GM18861 (cell line): ENCODE results near the gene PLCB4.
"Not testable (repeated sequence)": the region's sequence is repeated elsewhere in the genome, so short reads cannot be mapped to it uniquely, and the experiment has no call there.

Experiments
- ATAC-seq: cut with Tn5 transposase; IDR thresholded peaks from one replicate; pipeline ENCODE4 v1.9.1; 2021; ENCODE audit not compliant: unreplicated experiment

PLCB4 gene

GRCh38 chr20:9068841-9069663, at the start of gene PLCB4:
TSS of gene PLCB4 (plus strand) at chr20:9069087. CDS start at chr20:9307815, 238,728 bp downstream.
- ATAC-seq: no peak

- no peak for ATAC-seq
These were observed 49.1 kb upstream of the PLCB4 start for GRCh38 chr20:9019833-9020232.

DNA sequence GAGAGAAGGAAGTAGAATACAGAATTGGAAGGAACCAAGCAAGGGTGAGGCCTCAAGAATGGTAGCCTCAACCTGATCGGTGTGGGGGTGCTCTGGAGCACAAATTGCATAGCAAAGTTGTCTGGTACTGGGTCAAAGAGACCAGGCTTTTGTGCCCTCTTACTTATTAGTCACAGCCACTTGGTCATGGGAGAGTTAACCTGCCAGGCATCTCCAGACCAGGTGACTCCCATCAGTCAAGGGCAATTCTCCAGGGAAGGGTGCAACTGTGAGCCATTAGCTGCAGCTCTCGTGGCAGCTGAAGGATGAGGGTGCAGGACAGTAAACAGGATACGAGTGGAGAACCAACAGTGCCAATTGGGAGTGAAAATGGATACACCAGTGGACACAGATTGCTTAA, 47.7 kb upstream of the PLCB4 start:
- no peak for ATAC-seq

DNA sequence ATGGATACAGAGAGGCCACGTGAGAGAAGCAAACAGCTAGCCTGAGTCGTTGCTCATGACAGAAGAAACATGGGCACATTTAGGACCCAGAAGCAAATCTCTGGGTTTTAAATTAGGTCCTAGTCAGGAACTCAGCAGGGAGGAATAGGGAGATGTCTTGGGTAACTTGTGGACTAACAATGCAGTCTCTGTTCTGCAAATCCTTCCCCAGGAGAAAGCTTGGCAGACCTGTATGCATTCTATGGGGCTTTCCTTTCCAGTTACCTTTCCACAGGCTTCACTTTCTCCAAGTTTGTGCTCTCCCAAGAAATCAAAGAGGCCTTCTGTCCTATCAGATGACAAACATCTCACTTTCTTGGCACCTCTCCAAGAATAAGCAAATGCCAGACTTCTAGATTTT, 47.2 kb upstream of the PLCB4 start:
- no peak for ATAC-seq

GRCh38 chr20:9022376-9022775, 46.5 kb upstream of the PLCB4 start:
- no peak for ATAC-seq

GRCh38 chr20:9024606-9025005, 44.3 kb upstream of the PLCB4 start:
- no peak for ATAC-seq

- no peak for ATAC-seq
These were observed 43.9 kb upstream of the PLCB4 start for GRCh38 chr20:9025011-9025410.

- ATAC-seq: no peak
These were observed 43.2 kb upstream of the PLCB4 start for GRCh38 chr20:9025643-9026042.

DNA sequence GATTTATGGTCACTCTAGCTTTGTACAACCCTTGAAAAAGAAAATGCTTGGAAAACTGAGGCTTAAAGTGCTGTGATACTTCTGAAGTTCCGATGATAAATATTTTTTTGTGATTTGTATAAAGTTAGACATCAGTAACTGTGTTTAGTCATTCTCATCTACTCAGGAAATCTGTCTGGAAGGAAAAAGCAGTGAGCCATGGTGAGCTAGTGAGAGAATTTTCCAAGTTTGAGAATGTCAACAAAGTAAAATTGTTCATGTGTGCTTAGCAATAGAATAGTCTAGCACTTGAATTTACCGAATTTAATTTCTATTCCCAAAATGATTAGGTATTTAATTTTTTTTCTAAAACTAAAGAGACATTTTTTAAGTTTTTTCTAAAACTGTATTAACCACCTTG, 41.3 kb upstream of the PLCB4 start:
- ATAC-seq: no peak

DNA sequence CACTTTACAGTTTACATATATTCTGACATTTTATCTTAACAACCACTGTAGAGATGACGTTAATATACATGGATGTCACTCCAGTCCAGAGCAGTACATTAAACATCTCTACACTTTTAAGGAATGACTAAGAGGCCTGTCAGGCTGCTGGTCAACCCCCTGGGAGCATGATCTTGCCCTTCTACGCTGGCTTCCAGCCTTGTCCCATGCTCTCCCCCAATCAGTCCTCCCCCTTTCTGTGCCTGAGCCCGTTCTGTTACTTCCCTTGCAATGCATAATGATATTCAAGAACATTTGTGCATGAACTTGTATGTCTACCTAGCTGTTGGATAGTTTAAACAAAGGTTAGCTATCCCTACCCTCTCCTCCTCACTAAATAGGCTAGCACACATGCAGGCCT, 40.5 kb upstream of the PLCB4 start:
- ATAC-seq: no peak

DNA sequence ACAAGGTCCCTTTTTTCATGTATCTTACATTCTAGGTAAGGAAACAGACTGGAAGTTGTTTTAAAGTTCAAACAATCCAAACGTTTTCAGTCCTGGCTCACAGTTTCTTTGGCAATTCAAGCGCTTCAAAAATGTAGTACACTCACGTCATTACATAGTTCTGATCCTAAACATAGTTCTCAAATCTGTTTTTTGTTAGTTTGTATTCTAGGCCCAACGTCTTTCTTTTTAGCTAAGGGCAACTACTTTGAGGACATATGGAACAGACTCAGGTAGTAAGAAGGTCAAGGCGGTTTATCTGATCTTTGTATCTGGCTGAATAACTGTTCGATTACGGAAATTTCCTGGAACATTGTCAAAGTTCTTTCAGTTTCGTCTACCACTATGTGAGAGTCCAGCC, 36.9 kb upstream of the PLCB4 start:
- no peak for ATAC-seq

DNA sequence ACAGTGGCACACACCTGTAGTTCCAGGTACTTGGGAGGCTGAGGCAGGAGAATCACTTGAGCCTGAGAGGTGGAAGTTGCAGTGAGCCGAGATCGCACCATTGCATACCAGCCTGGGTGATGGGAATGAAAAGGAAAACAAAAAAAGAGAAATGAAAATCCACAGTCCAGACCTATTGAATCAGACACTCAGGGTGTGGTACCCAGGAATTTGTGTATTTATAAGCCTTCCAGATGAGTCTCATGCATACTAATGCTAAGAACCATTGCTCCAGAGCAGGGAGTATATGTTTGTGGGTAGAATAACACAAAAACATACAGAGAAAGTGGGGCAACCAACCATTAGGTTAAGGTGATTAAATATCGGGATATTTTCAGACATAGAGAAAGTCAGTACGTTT, 36.1 kb upstream of the PLCB4 start:
- ATAC-seq: no peak

DNA sequence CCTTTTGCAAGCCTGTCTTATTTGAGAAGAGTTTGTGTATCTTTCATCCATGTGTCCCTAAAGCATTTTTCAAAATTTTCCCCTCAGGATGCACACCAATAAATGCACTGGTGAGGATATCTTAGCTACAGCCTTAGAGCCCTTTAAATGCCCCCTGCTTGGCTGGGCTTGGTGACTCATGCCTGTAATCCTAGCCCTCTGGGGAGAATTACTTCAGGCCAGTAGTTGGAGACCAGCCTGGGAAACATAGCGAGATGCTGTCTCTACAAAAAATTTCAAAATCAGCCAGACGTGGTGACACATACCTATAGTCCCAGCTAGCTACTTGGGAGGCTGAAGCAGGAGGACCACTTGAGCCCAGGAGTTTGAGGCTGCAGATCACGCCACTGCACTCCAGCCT, 33.8 kb upstream of the PLCB4 start:
- ATAC-seq: no peak

DNA sequence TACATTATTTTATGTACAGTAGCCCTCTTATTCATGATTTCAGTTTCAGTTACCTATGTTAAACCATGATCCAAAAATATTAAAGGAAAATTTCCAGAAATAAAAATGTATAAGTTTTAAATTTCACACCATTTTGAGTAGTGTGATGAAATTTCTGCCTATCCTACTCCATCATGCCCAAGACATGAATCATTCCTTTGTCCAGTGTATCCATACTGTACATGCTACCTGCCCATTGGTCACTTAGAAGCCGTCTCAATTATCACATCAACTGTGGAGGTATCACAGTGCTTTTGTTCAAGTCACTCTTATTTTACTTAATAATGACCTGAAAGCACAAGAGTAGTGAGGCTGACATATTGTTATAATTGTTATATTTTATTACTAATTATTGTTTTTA, 32.3 kb upstream of the PLCB4 start:
- no peak for ATAC-seq

GRCh38 chr20:9038791-9039535, 29.9 kb upstream of the PLCB4 start:
- no peak for ATAC-seq

GRCh38 chr20:9040863-9041524, 27.9 kb upstream of the PLCB4 start:
- no peak for ATAC-seq

DNA sequence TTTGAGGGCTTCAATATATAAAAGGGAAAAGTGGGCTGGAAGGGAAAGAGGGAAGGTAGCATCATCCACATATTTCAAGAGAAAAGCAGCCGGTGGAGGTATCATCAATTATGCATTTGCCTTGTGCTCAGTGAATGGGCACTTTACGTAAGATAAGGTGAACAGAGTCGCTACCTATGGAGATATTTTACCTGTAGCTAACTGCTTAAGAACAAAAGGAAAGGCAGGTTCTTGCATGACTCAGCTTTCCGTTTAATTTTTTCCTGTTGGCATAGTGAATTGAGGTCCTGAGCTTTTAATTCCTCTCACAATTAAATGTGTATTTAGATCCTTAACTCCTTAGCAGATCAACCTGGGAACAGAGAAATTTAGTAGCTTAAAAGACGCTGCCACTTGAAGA, 25.5 kb upstream of the PLCB4 start:
- no peak for ATAC-seq

GRCh38 chr20:9047928-9048327, 21.0 kb upstream of the PLCB4 start:
- not testable (repeated sequence) for ATAC-seq

DNA sequence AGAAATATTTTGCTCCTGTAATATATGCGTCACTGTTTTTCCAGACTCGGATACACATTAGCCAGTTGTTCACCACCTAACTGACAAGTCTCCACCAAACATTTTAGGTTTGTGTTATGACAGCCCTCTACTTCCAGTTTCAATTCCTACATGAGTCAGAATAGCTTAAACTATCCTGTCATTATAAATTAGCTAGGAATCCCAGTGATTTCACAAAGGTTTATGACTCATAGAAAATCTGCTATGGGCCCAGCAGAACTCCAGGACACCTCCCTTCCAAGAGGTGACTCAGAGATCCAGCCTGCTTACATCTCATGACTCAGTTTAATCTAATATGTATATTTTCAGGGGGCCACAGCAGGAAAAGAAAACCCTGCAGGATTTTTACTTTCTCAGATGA, 17.4 kb upstream of the PLCB4 start:
- no peak for ATAC-seq

GRCh38 chr20:9052136-9052535, 16.8 kb upstream of the PLCB4 start:
- ATAC-seq: no peak

DNA sequence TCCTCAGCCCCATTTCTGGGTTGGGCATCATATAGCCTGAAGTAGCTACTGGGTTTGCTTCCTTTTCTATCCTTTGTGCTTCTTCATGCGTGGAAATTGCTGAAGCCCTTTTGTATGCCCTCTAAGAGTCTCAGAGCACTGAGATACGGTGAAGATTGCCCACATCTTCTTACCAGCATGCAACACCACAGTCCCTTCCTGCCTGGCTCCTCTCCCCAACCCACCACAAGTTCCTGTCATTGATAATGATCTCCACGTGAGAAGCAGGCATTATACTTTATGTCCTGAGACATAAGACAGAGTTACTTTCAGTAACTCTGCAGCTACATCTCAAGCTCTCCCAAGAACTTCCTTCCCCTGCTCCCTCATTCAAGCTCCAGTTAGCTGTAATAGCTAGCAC, 15.8 kb upstream of the PLCB4 start:
- no peak for ATAC-seq

GRCh38 chr20:9054176-9054575, 14.7 kb upstream of the PLCB4 start:
- ATAC-seq: no peak
